Fibroblast of villous mesenchyme (primary cell): ENCODE results near the gene UCHL5. TPM values are rescaled to one million over a fixed set of nuclear protein-coding genes. Genes with fewer than 3 reads are reported as not detected.
A peak's percentile ranks its signal among the peaks of the same experiment; 100 is the strongest.

Experiments used
- DNase-seq: peaks from one replicate; pipeline ENCODE4 v3.0.0-alpha.2; 2010; ENCODE audit warnings: low read depth
- H3K4me3 ChIP-seq: 2 replicates; pipeline ENCODE4 v1.5.1; 2011; ENCODE audit warnings: low read depth, mild to moderate bottlenecking, low read length
- total RNA-seq: library from RNA; depleted of rRNA; stranded (reverse); fragments of >200 nt; gene quantifications from 2 replicates; pipeline ENCODE4 v1.2.3, GENCODE V29; 2012
- TF ChIP-seq, protein P1 (sequence below): IDR thresholded peaks from 2 replicates; pipeline ENCODE4 v1.5.1; 2012; ENCODE audit warnings: low read depth, mild to moderate bottlenecking, low read length; ENCODE audit not compliant: insufficient read depth

Gene UCHL5
- total RNA-seq, 1 donor, result 25.5 TPM

DNA sequence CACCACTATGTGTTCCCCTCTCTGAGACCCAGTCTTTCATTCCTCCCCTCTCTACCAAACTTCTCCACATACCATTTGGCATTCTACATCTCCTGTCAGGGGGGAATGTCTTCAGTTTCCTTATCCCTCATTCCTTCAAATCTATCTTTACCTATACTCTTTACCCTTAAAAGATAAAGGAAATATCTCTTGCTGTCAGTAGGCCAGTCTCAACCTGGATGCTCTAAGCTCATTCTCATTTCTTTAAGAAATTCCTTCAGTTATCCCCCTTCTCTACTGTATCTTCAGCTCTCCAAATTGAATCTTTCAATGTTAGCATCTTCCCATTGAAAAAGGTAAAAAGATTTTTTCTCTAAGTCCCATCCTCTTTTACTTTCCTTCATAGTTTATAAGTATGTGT is 6.8 kb upstream of the UCHL5 start:
- H3K4me3 ChIP-seq, result no peak overlapping the region
- DNase-seq, result no peak
- TF ChIP-seq, protein P1, sequence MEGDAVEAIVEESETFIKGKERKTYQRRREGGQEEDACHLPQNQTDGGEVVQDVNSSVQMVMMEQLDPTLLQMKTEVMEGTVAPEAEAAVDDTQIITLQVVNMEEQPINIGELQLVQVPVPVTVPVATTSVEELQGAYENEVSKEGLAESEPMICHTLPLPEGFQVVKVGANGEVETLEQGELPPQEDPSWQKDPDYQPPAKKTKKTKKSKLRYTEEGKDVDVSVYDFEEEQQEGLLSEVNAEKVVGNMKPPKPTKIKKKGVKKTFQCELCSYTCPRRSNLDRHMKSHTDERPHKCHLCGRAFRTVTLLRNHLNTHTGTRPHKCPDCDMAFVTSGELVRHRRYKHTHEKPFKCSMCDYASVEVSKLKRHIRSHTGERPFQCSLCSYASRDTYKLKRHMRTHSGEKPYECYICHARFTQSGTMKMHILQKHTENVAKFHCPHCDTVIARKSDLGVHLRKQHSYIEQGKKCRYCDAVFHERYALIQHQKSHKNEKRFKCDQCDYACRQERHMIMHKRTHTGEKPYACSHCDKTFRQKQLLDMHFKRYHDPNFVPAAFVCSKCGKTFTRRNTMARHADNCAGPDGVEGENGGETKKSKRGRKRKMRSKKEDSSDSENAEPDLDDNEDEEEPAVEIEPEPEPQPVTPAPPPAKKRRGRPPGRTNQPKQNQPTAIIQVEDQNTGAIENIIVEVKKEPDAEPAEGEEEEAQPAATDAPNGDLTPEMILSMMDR, result no peak

DNA sequence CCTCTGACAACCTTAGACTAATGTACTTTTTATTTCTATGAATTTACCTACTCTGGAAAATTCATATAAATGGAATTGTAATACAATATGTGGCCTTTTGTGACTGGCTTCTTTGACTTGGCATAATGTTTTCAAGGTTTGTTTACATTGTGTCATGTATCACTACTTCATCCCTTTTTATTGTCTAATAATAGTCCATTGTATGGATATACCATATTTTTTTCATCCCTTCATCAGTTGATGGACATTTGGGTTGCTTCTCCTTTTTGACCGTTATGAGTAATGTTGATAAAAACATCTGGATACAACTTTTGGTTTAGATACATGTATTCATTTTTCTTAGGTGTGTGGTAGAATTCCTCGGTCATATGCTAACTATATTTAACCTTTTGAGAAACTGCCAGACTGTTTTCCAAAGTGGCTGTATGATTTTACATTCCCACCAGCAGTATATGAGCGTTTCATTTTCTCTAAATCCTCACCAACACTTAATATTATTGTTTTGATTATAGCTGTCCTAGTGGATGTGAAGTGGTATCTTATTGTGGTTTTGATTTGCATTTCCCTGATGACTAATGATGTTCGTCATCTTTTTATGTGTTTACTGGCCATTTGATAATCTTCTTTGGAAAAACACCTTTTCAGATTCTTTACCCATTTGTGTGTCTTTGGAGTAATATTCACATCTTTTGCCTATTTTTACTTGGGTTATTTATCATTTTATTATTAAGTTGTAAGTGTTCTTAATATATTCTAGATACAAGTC is 3.7 kb upstream of the UCHL5 start:
- TF ChIP-seq, protein P1, result no peak
- no peak overlapping the region for H3K4me3 ChIP-seq
- DNase-seq, result peak; percentile 37

DNA sequence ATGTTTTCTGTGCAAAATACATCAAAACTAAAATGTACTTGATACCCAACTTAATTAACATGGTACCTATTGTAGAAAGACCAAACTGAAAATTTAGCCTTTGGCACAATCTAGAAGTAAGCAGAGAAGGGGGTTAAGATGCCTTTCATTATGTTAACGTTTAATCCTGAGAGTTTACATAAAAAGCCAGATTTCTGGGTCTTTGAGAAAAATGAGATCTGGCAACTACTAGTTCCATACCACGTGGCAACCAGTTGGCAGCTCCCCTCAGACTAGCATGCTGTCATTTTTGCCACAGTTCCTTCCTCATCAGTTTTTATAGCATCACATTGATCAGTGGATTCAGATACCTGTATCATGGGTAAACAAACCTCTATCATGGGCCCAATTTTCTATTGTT is 1.8 kb upstream of the UCHL5 start:
- TF ChIP-seq, protein P1, result no peak
- no peak for DNase-seq
- H3K4me3 ChIP-seq, result peak overlapping the region; percentile 95

GRCh38 chr1:193060406-193060805 is 1.2 kb upstream of the UCHL5 start:
- DNase-seq, result peak; percentile 11
- TF ChIP-seq, protein P1, result no peak
- peak overlapping the region; percentile 95 for H3K4me3 ChIP-seq

DNA sequence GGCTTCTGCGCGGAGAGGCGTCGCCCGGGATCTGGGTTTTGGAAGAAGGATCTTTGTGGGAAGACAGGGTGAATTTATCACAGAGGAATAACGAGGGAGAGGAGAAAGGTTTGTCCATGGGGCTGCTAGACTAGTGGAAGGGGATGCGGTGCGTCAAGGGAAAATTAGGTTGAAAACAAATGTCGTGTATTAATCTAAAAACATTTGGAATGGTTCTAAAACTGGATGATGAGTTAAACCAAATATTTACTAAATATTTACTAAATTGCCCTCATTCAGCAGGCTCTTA is 899 bp upstream of the UCHL5 start:
- TF ChIP-seq, protein P1, result no peak
- peak overlapping the region; percentile 95 for H3K4me3 ChIP-seq
- no peak for DNase-seq

DNA sequence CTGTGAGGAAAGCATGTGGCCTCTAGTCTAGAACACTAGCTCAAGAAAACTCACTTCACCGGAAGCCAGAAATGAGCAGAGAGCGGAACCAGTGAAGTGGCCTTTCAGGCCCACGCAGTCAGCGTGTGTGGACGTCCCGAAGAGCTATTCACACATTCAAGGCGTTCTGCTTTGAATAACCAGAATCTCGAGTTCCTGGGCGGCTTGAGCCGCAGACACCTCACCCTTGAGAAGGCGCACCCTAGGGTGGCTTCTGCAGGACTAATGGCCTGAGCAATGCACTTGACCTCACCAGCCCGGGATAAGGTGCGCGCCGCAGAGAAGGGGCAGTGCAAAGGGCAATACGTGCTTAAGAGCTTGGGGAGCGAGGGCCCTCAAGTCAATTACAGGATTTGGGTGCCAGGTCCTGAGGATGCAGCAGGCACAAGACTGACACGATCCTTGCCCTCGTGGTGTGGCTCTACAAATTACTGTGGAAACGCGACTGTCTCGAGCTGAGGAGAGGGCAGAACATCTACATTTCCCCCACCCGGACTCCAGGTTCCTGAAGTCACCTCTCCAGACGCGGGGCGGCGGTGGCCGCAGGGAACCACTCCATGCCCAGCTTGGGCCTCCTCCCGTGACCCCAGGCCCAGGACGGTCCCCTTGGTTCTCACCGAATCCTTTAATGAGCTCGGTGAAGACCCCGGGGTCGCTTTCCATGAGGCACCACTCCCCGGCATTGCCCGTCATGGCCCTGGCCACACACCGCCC is 455 bp downstream of the UCHL5 start:
- TF ChIP-seq, protein P1, result no peak
- peak overlapping the region; percentile 95 for H3K4me3 ChIP-seq
- peak; percentile 65 for DNase-seq
